Fibroblast of lung (primary cell): ENCODE results near the gene TNS3. TPM values are rescaled to one million over a fixed set of nuclear protein-coding genes. Genes with fewer than 3 reads are reported as not detected.

ENCODE experiments used
- DNase-seq, 2 donors: peaks; one replicate each; pipeline versions ENCODE4 v3.0.0 to v3.0.0-alpha.2; 2010; ENCODE audit warnings: low read depth in 2 of 2
- H2AFZ ChIP-seq: 2 replicates; pipeline ENCODE4 v1.5.1; 2012; ENCODE audit warnings: low read length, control low read depth, inconsistent platforms
- H3K27ac ChIP-seq: 2 replicates; pipeline ENCODE4 v1.5.1; 2011; ENCODE audit warnings: low read length, control low read depth; ENCODE audit not compliant: insufficient read depth
- H3K27me3 ChIP-seq: 2 replicates; pipeline ENCODE4 v1.5.1; 2011; ENCODE audit warnings: mild to moderate bottlenecking, low read length; ENCODE audit not compliant: control insufficient read depth, insufficient read depth
- H3K36me3 ChIP-seq: 2 replicates; pipeline ENCODE4 v1.5.1; 2011; ENCODE audit warnings: low read length; ENCODE audit not compliant: control insufficient read depth, insufficient read depth
- H3K4me1 ChIP-seq: 2 replicates; pipeline ENCODE4 v1.5.1; 2011; ENCODE audit warnings: low read length; ENCODE audit not compliant: control insufficient read depth, insufficient read depth; ENCODE audit errors: extremely low read depth
- H3K4me2 ChIP-seq: 2 replicates; pipeline ENCODE4 v1.5.1; 2011; ENCODE audit warnings: low read length, control low read depth; ENCODE audit not compliant: insufficient read depth; ENCODE audit errors: extremely low read depth
- H3K4me3 ChIP-seq, 4 experiments: fragments of 200-600 bp in 1 of 4; sonication (generic) in 1 of 4; replicated peaks in 1 of 4; 2 replicates each; pipeline ENCODE4 v1.5.1; 2011 to 2016; ENCODE audit warnings: low read length in 4 of 4, low read depth in 3 of 4, mild to moderate bottlenecking in 3 of 4, control low read depth in 2 of 4, inconsistent platforms in 1 of 4, mixed read lengths in 1 of 4; ENCODE audit not compliant: insufficient read depth in 1 of 4; ENCODE audit errors: control extremely low read depth in 1 of 4
- H3K79me2 ChIP-seq: 2 replicates; pipeline ENCODE4 v1.5.1; 2012; ENCODE audit warnings: mild to moderate bottlenecking, low read length, inconsistent platforms; ENCODE audit not compliant: control insufficient read depth, insufficient read depth
- H3K9ac ChIP-seq: 2 replicates; pipeline ENCODE4 v1.5.1; 2011; ENCODE audit warnings: mild to moderate bottlenecking, low read length, control low read depth; ENCODE audit not compliant: insufficient read depth
- H3K9me3 ChIP-seq: 2 replicates; pipeline ENCODE4 v1.5.1; 2012; ENCODE audit warnings: low read depth, low read length; ENCODE audit not compliant: control insufficient read depth, insufficient read depth
- H4K20me1 ChIP-seq: 2 replicates; pipeline ENCODE4 v1.5.1; 2011; ENCODE audit warnings: low read length; ENCODE audit not compliant: control insufficient read depth, insufficient read depth; ENCODE audit errors: extremely low read depth
- EZH2 ChIP-seq: IDR thresholded peaks from 2 replicates; pipeline ENCODE4 v1.5.1; 2012; ENCODE audit warnings: low read length, control low read depth, mild to moderate bottlenecking; ENCODE audit errors: missing control alignments
- polyA plus RNA-seq, 2 donors: library from polyadenylated mRNA; depleted of rRNA in 1 of 2; stranded (reverse) in 1 of 2; unstranded in 1 of 2; fragments of >200 nt; gene quantifications; 2 replicates each; pipeline ENCODE4 v1.2.1, GENCODE V29; 2011 to 2012; ENCODE audit warnings: missing spikeins in 1 of 2
- total RNA-seq: library from RNA; depleted of rRNA; stranded (reverse); fragments of >200 nt; gene quantifications from 2 replicates; pipeline ENCODE4 v1.2.1, GENCODE V29; 2014
- TF ChIP-seq, protein P1 (sequence below), 2 donors: IDR thresholded peaks in 1 of 2; conservative IDR thresholded peaks in 1 of 2; 1 replicate in 1 of 2; 2 replicates in 1 of 2; pipeline ENCODE4 v1.5.1; 2011 to 2012; ENCODE audit warnings: low read length in 2 of 2, control low read depth in 1 of 2, inconsistent platforms in 1 of 2, low read depth in 1 of 2, mild to moderate bottlenecking in 1 of 2

Gene TNS3
- total and polyA plus RNA-seq, 2 donors (not counting 1 experiment from before 2014, with no cell fraction given) = 74.4 to 88.8 TPM

DNA sequence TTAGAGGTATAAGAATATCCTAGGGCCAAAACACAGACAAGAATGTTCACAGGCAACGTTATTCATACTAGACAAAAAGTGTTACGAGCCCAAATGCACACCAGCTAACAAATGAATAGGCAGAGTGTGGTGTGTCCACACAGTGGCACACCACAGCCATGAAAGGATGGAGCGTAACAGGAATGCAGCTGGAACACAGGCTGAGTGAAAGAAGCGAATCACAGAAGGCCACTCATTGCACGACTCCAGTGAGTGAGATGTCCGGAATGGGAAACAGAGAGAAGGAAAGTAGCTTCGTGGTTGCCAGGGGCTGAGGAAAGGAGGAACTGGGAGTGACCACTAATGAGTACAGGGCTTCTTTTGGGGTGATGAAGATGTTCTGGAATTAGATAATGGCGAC lies 198.8 kb downstream of the TNS3 start:
- TF ChIP-seq, protein P1, sequence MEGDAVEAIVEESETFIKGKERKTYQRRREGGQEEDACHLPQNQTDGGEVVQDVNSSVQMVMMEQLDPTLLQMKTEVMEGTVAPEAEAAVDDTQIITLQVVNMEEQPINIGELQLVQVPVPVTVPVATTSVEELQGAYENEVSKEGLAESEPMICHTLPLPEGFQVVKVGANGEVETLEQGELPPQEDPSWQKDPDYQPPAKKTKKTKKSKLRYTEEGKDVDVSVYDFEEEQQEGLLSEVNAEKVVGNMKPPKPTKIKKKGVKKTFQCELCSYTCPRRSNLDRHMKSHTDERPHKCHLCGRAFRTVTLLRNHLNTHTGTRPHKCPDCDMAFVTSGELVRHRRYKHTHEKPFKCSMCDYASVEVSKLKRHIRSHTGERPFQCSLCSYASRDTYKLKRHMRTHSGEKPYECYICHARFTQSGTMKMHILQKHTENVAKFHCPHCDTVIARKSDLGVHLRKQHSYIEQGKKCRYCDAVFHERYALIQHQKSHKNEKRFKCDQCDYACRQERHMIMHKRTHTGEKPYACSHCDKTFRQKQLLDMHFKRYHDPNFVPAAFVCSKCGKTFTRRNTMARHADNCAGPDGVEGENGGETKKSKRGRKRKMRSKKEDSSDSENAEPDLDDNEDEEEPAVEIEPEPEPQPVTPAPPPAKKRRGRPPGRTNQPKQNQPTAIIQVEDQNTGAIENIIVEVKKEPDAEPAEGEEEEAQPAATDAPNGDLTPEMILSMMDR (conservative IDR thresholded peaks at IDR 0.05 in 1 of 2, IDR thresholded peaks at IDR 0.05 in 1 of 2; ENCODE audit: low read depth in 1 of 2, low read length in 2 of 2) = no peak
- no peak for TF ChIP-seq EZH2
- no peaks in the 10 kb centered on the region for H3K9me3 ChIP-seq
- no peak overlapping the region for H3K4me3 ChIP-seq
- no peak overlapping the region for H3K9ac ChIP-seq
- peaks cover 7% of the 10 kb centered on the region for H3K36me3 ChIP-seq
- DNase-seq = peak; percentile 15 to 88
- no peak overlapping the region for H3K27ac ChIP-seq
- H3K4me2 ChIP-seq = no peak overlapping the region
- no peak overlapping the region for H2AFZ ChIP-seq
- peaks cover 2% of the 10 kb centered on the region for H4K20me1 ChIP-seq
- H3K27me3 ChIP-seq = no peaks in the 10 kb centered on the region
- no peaks in the 10 kb centered on the region for H3K79me2 ChIP-seq
- H3K4me1 ChIP-seq = peaks cover 11% of the 10 kb centered on the region

GRCh38 chr7:47382200-47382599 lies 199.7 kb downstream of the TNS3 start:
- no peaks in the 10 kb centered on the region for H3K9me3 ChIP-seq
- H3K27me3 ChIP-seq = no peaks in the 10 kb centered on the region
- H3K4me1 ChIP-seq = peaks cover 11% of the 10 kb centered on the region
- no peak overlapping the region for H3K27ac ChIP-seq
- no peaks in the 10 kb centered on the region for H3K79me2 ChIP-seq
- no peak for TF ChIP-seq EZH2
- H4K20me1 ChIP-seq = peaks cover 2% of the 10 kb centered on the region
- H3K4me3 ChIP-seq = no peak overlapping the region
- H2AFZ ChIP-seq = no peak overlapping the region
- no peak overlapping the region for H3K4me2 ChIP-seq
- no peak for DNase-seq
- no peak overlapping the region for H3K9ac ChIP-seq
- H3K36me3 ChIP-seq = peaks cover 3% of the 10 kb centered on the region

DNA sequence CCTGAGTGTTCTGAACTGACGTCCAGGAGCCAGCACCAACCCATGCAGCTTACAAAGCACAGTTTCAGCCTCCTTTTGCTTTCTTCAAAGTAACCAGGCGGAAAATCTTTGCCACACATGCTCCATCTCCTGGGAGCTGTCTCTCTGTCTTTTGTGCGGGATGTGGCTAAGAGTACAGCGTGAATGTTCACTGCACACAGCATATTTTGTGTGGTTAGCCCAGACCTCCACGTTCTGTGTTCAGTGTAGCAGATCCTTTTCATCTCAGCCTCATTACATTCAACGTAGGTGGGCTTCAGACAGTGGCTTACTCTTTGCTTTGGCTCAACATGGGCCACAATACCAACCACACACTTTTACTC lies 200.8 kb downstream of the TNS3 start:
- no peaks in the 10 kb centered on the region for H3K9me3 ChIP-seq
- H3K27ac ChIP-seq = no peak overlapping the region
- peaks cover 2% of the 10 kb centered on the region for H4K20me1 ChIP-seq
- peak in 1 of 2 donors; percentile 58 for DNase-seq
- TF ChIP-seq EZH2 = no peak
- TF ChIP-seq, protein P1 (conservative IDR thresholded peaks at IDR 0.05 in 1 of 2, IDR thresholded peaks at IDR 0.05 in 1 of 2; ENCODE audit: low read depth in 1 of 2, low read length in 2 of 2) = no peak
- H3K4me2 ChIP-seq = no peak overlapping the region
- peaks cover 11% of the 10 kb centered on the region for H3K4me1 ChIP-seq
- H3K79me2 ChIP-seq = no peaks in the 10 kb centered on the region
- no peak overlapping the region for H3K9ac ChIP-seq
- no peak overlapping the region for H2AFZ ChIP-seq
- H3K36me3 ChIP-seq = peaks cover 3% of the 10 kb centered on the region
- H3K27me3 ChIP-seq = no peaks in the 10 kb centered on the region
- no peak overlapping the region for H3K4me3 ChIP-seq
